Liver (tissue), 9 donors: ENCODE results near the gene SLC25A34. TPM values are rescaled to one million over a fixed set of nuclear protein-coding genes. Genes with fewer than 3 reads are reported as not detected.

Experiments
- DNase-seq: peaks from one replicate; pipeline ENCODE4 v3.0.0-alpha.2; 2017; ENCODE audit warnings: low spot score
- H3K27ac ChIP-seq, 2 donors: one replicate each; pipeline ENCODE4 v1.7.0; 2013; ENCODE audit warnings: inconsistent platforms in 2 of 2, low read length in 2 of 2, control low read depth in 1 of 2, low read depth in 1 of 2, mild to moderate bottlenecking in 1 of 2
- H3K27me3 ChIP-seq, 4 donors: one replicate each; pipeline versions ENCODE4 v1.6.1 to v1.7.0; 2013; ENCODE audit warnings: low read length in 3 of 4, inconsistent platforms in 1 of 4, mild to moderate bottlenecking in 1 of 4, moderate library complexity in 1 of 4; ENCODE audit not compliant: control insufficient read depth in 4 of 4, insufficient read depth in 4 of 4
- H3K36me3 ChIP-seq, 4 donors: one replicate each; pipeline versions ENCODE4 v1.6.1 to v1.7.0; 2013; ENCODE audit warnings: low read length in 3 of 4, mild to moderate bottlenecking in 3 of 4, low read depth in 1 of 4, moderate library complexity in 1 of 4; ENCODE audit not compliant: control insufficient read depth in 4 of 4, insufficient read depth in 3 of 4
- H3K4me1 ChIP-seq, 4 donors: one replicate each; pipeline versions ENCODE4 v1.6.1 to v1.7.0; 2013; ENCODE audit warnings: low read length in 3 of 4, mild to moderate bottlenecking in 3 of 4, moderate library complexity in 1 of 4; ENCODE audit not compliant: control insufficient read depth in 4 of 4, insufficient read depth in 4 of 4
- H3K4me3 ChIP-seq, 3 donors: one replicate each; pipeline versions ENCODE4 v1.6.1 to v1.7.0; 2013; ENCODE audit warnings: low read length in 3 of 3, control low read depth in 1 of 3, low read depth in 1 of 3, mild to moderate bottlenecking in 1 of 3
- H3K9ac ChIP-seq, 2 donors: one replicate each; pipeline ENCODE4 v1.7.0; 2013; ENCODE audit warnings: low read length in 2 of 2, mild to moderate bottlenecking in 2 of 2, moderate library complexity in 2 of 2, control low read depth in 1 of 2, low read depth in 1 of 2
- H3K9me3 ChIP-seq, 4 donors: one replicate each; pipeline versions ENCODE4 v1.6.1 to v1.7.0; 2013; ENCODE audit warnings: low read length in 3 of 4; ENCODE audit not compliant: control insufficient read depth in 4 of 4
- EGR1 ChIP-seq, 2 donors: IDR thresholded peaks; 2 replicates each; pipeline ENCODE4 v1.6.1; 2016 to 2018; ENCODE audit warnings: antibody characterized with exemption in 2 of 2, low read depth in 2 of 2
- FOXA1 ChIP-seq: IDR thresholded peaks from 2 replicates; pipeline ENCODE4 v1.6.1; 2016; ENCODE audit warnings: antibody characterized with exemption
- FOXA2 ChIP-seq: IDR thresholded peaks from 2 replicates; pipeline ENCODE4 v1.6.1; 2016; ENCODE audit warnings: antibody characterized with exemption
- GABPA ChIP-seq, 2 donors: IDR thresholded peaks in 1 of 2; conservative IDR thresholded peaks in 1 of 2; 2 replicates each; pipeline ENCODE4 v1.6.1; 2016; ENCODE audit warnings: antibody characterized with exemption in 2 of 2, mild to moderate bottlenecking in 1 of 2, moderate library complexity in 1 of 2
- HNF4A ChIP-seq, 2 donors: conservative IDR thresholded peaks; 2 replicates each; pipeline ENCODE4 v1.6.1; 2016; ENCODE audit warnings: antibody characterized with exemption in 2 of 2, mild to moderate bottlenecking in 2 of 2
- HNF4G ChIP-seq: IDR thresholded peaks from 2 replicates; pipeline ENCODE4 v1.6.1; 2016; ENCODE audit warnings: antibody characterized with exemption
- JUND ChIP-seq, 2 donors: IDR thresholded peaks; 2 replicates each; pipeline ENCODE4 v1.6.1; 2016; ENCODE audit warnings: antibody characterized with exemption in 2 of 2
- NR2F2 ChIP-seq: IDR thresholded peaks from 2 replicates; pipeline ENCODE4 v1.6.1; 2016; ENCODE audit warnings: antibody characterized with exemption
- RAD21 ChIP-seq, 2 donors: IDR thresholded peaks; 2 replicates each; pipeline ENCODE4 v1.6.1; 2016; ENCODE audit warnings: antibody characterized with exemption in 2 of 2, mild to moderate bottlenecking in 2 of 2
- RXRA ChIP-seq, 2 donors: IDR thresholded peaks; 2 replicates each; pipeline ENCODE4 v1.6.1; 2017 to 2018; ENCODE audit warnings: antibody characterized with exemption in 2 of 2, mild to moderate bottlenecking in 1 of 2
- SP1 ChIP-seq: IDR thresholded peaks from 2 replicates; pipeline ENCODE4 v1.6.1; 2018; ENCODE audit warnings: antibody characterized with exemption, mild to moderate bottlenecking
- TAF1 ChIP-seq: conservative IDR thresholded peaks from 2 replicates; pipeline ENCODE4 v1.6.1; 2016; ENCODE audit warnings: antibody characterized with exemption, mild to moderate bottlenecking
- YY1 ChIP-seq: IDR thresholded peaks from 2 replicates; pipeline ENCODE4 v1.6.1; 2016; ENCODE audit warnings: antibody characterized with exemption, mild to moderate bottlenecking
- WGBS: extraction: QIAGEN DNeasy Blood & Tissue Kit; methylation state at CpG from one replicate; pipeline ENCODE4 v1.1.7; 2013; 5-methylcytosine and 5-hydroxymethylcytosine counted together
- polyA plus RNA-seq, 2 donors: library from polyadenylated mRNA; stranded (reverse) in 1 of 2; unstranded in 1 of 2; fragments of 200-250 nt in 1 of 2; fragments of >200 nt in 1 of 2; fragmentation: Nextera tagmentation in 1 of 2; extraction: Ambion mirVana in 1 of 2; gene quantifications; one replicate each; pipeline versions ENCODE4 v1.2.1 to v1.2.3, GENCODE V29; 2013 to 2015
- total RNA-seq, 2 donors: library from RNA; depleted of rRNA; stranded (reverse); fragments of >200 nt; gene quantifications; one replicate each; pipeline ENCODE4 v1.2.3, GENCODE V29; 2014
- TF ChIP-seq, protein P1 (sequence below): IDR thresholded peaks from 2 replicates; pipeline ENCODE4 v1.6.1; 2016; ENCODE audit warnings: antibody characterized with exemption
- TF ChIP-seq, protein P2 (sequence below): IDR thresholded peaks from 2 replicates; pipeline ENCODE4 v1.6.1; 2016; ENCODE audit warnings: antibody characterized with exemption
- TF ChIP-seq, protein P3 (sequence below): IDR thresholded peaks from 2 replicates; pipeline ENCODE4 v1.6.1; 2016; ENCODE audit warnings: antibody characterized with exemption
- TF ChIP-seq, protein P4 (sequence below): IDR thresholded peaks from 2 replicates; pipeline ENCODE4 v1.6.1; 2016; ENCODE audit warnings: antibody characterized with exemption, mild to moderate bottlenecking
- TF ChIP-seq, protein P5 (sequence below): fragments of 150-350 bp; IDR thresholded peaks from 2 replicates; pipeline ENCODE4 v1.5.1; 2017; ENCODE audit warnings: improper control_type of control experiment, low read depth, low read length; ENCODE audit not compliant: missing input control
- donor health status: healthy.
- donor health status: healthy.
- donor health status: healthy.
- donor health status: healthy.
- donor health status: healthy.

SLC25A34 gene
- total and polyA plus RNA-seq, 4 donors, result 0.79 to 7.3 (median 2.4) TPM

DNA sequence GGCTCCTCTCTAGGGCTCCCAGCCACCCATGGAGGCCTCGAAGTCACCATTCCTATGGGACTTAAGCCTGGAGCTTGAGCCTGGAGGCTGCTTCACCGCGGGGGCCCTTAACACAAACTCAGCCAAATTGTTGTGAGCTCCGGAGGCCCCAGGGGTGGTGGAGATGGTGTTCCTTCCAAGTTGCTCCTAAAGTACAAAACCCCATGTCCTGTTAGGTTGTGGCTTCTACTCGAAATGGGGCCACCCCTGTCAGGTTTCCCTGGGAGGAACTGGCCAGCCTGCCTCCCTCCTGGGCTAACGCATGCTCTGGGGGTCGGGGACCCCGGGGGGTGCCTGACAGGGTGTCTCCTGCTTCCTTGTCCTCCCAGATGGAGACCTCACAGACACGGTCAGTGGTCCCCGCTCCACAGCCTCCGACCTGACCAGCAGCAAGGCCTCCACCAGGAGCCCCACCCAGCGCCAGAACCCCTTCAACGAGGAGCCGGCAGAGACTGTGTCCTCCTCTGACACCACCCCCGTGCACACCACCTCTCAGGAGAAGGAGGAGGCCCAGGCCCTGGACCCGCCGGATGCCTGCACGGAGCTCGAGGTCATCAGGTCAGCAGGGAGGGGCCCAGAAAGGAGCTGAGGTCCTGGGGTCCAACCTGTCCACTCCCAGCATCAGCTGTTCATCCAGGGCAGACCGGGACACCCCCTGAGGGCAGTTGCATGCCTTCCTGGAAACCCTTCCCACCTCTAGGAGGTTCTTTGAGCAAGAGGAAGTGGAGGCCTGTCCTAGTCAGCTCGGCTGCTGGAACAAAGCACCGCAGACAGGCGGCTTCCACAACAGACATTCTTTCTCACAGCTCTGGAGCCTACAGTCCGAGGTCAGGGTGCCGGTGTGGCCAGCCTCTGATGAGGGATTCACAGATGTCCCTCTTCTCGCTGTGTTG, 10.8 kb upstream of the SLC25A34 start:
- no peak overlapping the region for H3K27ac ChIP-seq
- H3K9me3 ChIP-seq, result no peaks in the 10 kb centered on the region
- WGBS, result 86% methylated on average over 26 of the region's 26 CpGs
- peaks cover 14 to 56% (median 28%) of the 10 kb centered on the region in 4 donors for H3K36me3 ChIP-seq
- no peak overlapping the region for H3K4me3 ChIP-seq
- DNase-seq, result no peak
- no peak overlapping the region for H3K9ac ChIP-seq
- H3K4me1 ChIP-seq, result peaks cover 0 to 5% (median 0%) of the 10 kb centered on the region in 4 donors
- no peaks in the 10 kb centered on the region for H3K27me3 ChIP-seq
- TF ChIP-seq FOXA2 (no peak), FOXA1 (no peak), EGR1 (IDR thresholded peaks at IDR 0.05; ENCODE audit: low read depth in 2 of 2) (no peak), GABPA (IDR thresholded peaks at IDR 0.05 in 1 of 2, conservative IDR thresholded peaks at IDR 0.05 in 1 of 2) (no peak), YY1 (no peak), JUND (IDR thresholded peaks at IDR 0.05) (no peak), RXRA (IDR thresholded peaks at IDR 0.05) (no peak), SP1 (no peak), HNF4G (no peak), NR2F2 (no peak), HNF4A (conservative IDR thresholded peaks at IDR 0.05) (no peak), TAF1 (no peak), RAD21 (IDR thresholded peaks at IDR 0.05) (no peak)
- TF ChIP-seq, protein P1, sequence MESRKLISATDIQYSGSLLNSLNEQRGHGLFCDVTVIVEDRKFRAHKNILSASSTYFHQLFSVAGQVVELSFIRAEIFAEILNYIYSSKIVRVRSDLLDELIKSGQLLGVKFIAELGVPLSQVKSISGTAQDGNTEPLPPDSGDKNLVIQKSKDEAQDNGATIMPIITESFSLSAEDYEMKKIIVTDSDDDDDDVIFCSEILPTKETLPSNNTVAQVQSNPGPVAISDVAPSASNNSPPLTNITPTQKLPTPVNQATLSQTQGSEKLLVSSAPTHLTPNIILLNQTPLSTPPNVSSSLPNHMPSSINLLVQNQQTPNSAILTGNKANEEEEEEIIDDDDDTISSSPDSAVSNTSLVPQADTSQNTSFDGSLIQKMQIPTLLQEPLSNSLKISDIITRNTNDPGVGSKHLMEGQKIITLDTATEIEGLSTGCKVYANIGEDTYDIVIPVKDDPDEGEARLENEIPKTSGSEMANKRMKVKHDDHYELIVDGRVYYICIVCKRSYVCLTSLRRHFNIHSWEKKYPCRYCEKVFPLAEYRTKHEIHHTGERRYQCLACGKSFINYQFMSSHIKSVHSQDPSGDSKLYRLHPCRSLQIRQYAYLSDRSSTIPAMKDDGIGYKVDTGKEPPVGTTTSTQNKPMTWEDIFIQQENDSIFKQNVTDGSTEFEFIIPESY, result no peak
- TF ChIP-seq, protein P2, sequence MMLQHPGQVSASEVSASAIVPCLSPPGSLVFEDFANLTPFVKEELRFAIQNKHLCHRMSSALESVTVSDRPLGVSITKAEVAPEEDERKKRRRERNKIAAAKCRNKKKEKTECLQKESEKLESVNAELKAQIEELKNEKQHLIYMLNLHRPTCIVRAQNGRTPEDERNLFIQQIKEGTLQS, result no peak
- TF ChIP-seq, protein P3, sequence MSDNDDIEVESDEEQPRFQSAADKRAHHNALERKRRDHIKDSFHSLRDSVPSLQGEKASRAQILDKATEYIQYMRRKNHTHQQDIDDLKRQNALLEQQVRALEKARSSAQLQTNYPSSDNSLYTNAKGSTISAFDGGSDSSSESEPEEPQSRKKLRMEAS, result no peak
- TF ChIP-seq, protein P4, sequence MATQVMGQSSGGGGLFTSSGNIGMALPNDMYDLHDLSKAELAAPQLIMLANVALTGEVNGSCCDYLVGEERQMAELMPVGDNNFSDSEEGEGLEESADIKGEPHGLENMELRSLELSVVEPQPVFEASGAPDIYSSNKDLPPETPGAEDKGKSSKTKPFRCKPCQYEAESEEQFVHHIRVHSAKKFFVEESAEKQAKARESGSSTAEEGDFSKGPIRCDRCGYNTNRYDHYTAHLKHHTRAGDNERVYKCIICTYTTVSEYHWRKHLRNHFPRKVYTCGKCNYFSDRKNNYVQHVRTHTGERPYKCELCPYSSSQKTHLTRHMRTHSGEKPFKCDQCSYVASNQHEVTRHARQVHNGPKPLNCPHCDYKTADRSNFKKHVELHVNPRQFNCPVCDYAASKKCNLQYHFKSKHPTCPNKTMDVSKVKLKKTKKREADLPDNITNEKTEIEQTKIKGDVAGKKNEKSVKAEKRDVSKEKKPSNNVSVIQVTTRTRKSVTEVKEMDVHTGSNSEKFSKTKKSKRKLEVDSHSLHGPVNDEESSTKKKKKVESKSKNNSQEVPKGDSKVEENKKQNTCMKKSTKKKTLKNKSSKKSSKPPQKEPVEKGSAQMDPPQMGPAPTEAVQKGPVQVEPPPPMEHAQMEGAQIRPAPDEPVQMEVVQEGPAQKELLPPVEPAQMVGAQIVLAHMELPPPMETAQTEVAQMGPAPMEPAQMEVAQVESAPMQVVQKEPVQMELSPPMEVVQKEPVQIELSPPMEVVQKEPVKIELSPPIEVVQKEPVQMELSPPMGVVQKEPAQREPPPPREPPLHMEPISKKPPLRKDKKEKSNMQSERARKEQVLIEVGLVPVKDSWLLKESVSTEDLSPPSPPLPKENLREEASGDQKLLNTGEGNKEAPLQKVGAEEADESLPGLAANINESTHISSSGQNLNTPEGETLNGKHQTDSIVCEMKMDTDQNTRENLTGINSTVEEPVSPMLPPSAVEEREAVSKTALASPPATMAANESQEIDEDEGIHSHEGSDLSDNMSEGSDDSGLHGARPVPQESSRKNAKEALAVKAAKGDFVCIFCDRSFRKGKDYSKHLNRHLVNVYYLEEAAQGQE, result no peak
- TF ChIP-seq, protein P5, sequence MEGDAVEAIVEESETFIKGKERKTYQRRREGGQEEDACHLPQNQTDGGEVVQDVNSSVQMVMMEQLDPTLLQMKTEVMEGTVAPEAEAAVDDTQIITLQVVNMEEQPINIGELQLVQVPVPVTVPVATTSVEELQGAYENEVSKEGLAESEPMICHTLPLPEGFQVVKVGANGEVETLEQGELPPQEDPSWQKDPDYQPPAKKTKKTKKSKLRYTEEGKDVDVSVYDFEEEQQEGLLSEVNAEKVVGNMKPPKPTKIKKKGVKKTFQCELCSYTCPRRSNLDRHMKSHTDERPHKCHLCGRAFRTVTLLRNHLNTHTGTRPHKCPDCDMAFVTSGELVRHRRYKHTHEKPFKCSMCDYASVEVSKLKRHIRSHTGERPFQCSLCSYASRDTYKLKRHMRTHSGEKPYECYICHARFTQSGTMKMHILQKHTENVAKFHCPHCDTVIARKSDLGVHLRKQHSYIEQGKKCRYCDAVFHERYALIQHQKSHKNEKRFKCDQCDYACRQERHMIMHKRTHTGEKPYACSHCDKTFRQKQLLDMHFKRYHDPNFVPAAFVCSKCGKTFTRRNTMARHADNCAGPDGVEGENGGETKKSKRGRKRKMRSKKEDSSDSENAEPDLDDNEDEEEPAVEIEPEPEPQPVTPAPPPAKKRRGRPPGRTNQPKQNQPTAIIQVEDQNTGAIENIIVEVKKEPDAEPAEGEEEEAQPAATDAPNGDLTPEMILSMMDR, result no peak
